GM12878 (cell line): ENCODE data around the gene ST6GAL2.

ENCODE experiments used
- CHD1 ChIP-seq: IDR thresholded peaks from 2 replicates; pipeline ENCODE4 v1.6.1; 2012; ENCODE audit warnings: low read depth, low read length, improper control_type of control experiment
- FOXM1 ChIP-seq: IDR thresholded peaks from 2 replicates; pipeline ENCODE4 v1.6.1; 2012; ENCODE audit warnings: low read depth, mild to moderate bottlenecking, inconsistent platforms, low read length, moderate library complexity
- POLR2A ChIP-seq: IDR thresholded peaks from 2 replicates; pipeline ENCODE4 v1.6.1; 2011; ENCODE audit warnings: low read depth, mild to moderate bottlenecking, low read length
- RBBP5 ChIP-seq: fragments of 200-600 bp; sonication (generic); conservative IDR thresholded peaks from 2 replicates; pipeline ENCODE4 v1.6.1; 2016
- SP1 ChIP-seq: IDR thresholded peaks from one replicate; pipeline ENCODE4 v1.6.1; 2011; ENCODE audit warnings: low read depth, low read length
- YY1 ChIP-seq: IDR thresholded peaks from 2 replicates; pipeline ENCODE4 v1.6.1; 2011; ENCODE audit warnings: low read depth, mild to moderate bottlenecking, low read length
- TF ChIP-seq, protein P1 (sequence below), 3 experiments: IDR thresholded peaks in 2 of 3; conservative IDR thresholded peaks in 1 of 3; 2 replicates each; pipeline ENCODE4 v1.5.1; 2011; ENCODE audit warnings: low read depth in 3 of 3, low read length in 3 of 3, mild to moderate bottlenecking in 3 of 3, control low read depth in 2 of 3, moderate library complexity in 2 of 3, inconsistent platforms in 1 of 3, mixed read lengths in 1 of 3; ENCODE audit not compliant: control insufficient read depth in 2 of 3, insufficient read depth in 1 of 3; ENCODE audit errors: extremely low read depth in 1 of 3

DNA sequence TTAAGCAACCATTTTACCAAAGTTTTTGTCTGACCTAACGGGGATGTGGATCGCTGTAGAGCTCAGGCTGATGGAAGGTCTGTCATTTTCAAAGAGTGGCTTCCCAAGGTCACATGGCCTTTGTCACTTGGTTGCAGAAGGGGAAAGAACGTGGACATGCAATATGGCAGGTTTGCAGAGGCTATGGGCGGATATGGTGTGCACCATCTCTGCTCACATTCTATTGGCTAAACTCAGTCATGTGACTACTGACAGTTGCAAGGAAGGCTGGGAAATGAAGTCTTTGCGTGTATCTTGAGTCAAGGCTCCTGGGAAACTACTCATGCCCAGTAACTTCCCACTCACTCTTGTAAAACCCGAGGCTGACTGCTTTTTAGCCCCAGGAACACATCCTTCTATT lies 96.8 kb downstream of the ST6GAL2 start:
- TF ChIP-seq SP1 (no peak), RBBP5 (no peak), CHD1 (no peak), POLR2A (no peak), FOXM1 (no peak), YY1 (no peak)
- TF ChIP-seq, protein P1, sequence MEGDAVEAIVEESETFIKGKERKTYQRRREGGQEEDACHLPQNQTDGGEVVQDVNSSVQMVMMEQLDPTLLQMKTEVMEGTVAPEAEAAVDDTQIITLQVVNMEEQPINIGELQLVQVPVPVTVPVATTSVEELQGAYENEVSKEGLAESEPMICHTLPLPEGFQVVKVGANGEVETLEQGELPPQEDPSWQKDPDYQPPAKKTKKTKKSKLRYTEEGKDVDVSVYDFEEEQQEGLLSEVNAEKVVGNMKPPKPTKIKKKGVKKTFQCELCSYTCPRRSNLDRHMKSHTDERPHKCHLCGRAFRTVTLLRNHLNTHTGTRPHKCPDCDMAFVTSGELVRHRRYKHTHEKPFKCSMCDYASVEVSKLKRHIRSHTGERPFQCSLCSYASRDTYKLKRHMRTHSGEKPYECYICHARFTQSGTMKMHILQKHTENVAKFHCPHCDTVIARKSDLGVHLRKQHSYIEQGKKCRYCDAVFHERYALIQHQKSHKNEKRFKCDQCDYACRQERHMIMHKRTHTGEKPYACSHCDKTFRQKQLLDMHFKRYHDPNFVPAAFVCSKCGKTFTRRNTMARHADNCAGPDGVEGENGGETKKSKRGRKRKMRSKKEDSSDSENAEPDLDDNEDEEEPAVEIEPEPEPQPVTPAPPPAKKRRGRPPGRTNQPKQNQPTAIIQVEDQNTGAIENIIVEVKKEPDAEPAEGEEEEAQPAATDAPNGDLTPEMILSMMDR (IDR thresholded peaks at IDR 0.05 in 2 of 3, conservative IDR thresholded peaks at IDR 0.05 in 1 of 3; ENCODE audit: control insufficient read depth in 2 of 3, extremely low read depth in 1 of 3, insufficient read depth in 1 of 3, low read depth in 3 of 3, low read length in 3 of 3): no peak
